K562 (cell line): ENCODE results near the gene TAF1A. TPM values are rescaled to one million over a fixed set of nuclear protein-coding genes. Genes with fewer than 3 reads are reported as not detected.
A peak's percentile ranks its signal among the peaks of the same experiment; 100 is the strongest.

Source experiments
- ATAC-seq: fragments of 200-7000 bp; cut with Tn5 transposase; 3 replicates; pipeline ENCODE4 v1.9.1; 2020; ENCODE audit warnings: moderate library complexity
- BruUV-seq: library from RNA; stranded (reverse); fragments of 400-500 nt; replicated peaks from 2 replicates; lab custom pipeline; 2021; lab: Mats Ljungman, UMichigan
- CTCF ChIA-PET: fragments of 300-600 bp; formaldehyde crosslinking; extraction: SDS; loops from one replicate; lab custom pipeline; 2021; ENCODE audit warnings: low intra/inter-chr PET ratio; lab: Yijun Ruan, JAX
- POLR2A ChIA-PET: fragments of 300-600, 350-650 bp; sonication (Branson Sonifier 250); formaldehyde crosslinking; extraction: SDS; loops from one replicate; lab custom pipeline; 2021; ENCODE audit warnings: antibody characterized with exemption, inconsistent platforms; lab: Yijun Ruan, JAX
- DNase-seq, 4 experiments: peaks; one replicate each; pipeline versions ENCODE4 v3.0.0 to v3.0.0-alpha.2; 2011 to 2018; ENCODE audit warnings: low spot score in 3 of 4, mixed read lengths in 3 of 4; ENCODE audit errors: extremely low read depth in 1 of 4
- FAIRE-seq: peaks from 2 replicates; lab custom pipeline; 2011; peaks lifted over from hg19 to GRCh38; lab: Jason Lieb, UNC
- H2AFZ ChIP-seq: 2 replicates; pipeline ENCODE4 v1.6.0; 2011; ENCODE audit warnings: low read depth, low read length, control low read depth, inconsistent platforms
- H3K27ac ChIP-seq: fragments of 200-600 bp; 3 replicates; pipeline ENCODE4 v1.8.0; 2011; ENCODE audit warnings: low read depth, mild to moderate bottlenecking, control low read depth, inconsistent platforms, low read length, moderate library complexity, mixed read lengths; ENCODE audit errors: extremely low read depth
- H3K27me3 ChIP-seq, 2 experiments: fragments of 300-600 bp in 1 of 2; 2 replicates in 1 of 2; 3 replicates in 1 of 2; pipeline versions ENCODE4 v1.6.0 to v1.8.0; 2011; ENCODE audit warnings: inconsistent platforms in 2 of 2, low read length in 2 of 2, mild to moderate bottlenecking in 1 of 2, mixed read lengths in 1 of 2, moderate library complexity in 1 of 2; ENCODE audit not compliant: control insufficient read depth in 2 of 2, insufficient read depth in 2 of 2
- H3K36me3 ChIP-seq: fragments of 300-600 bp; 3 replicates; pipeline ENCODE4 v1.8.0; 2011; ENCODE audit warnings: mild to moderate bottlenecking, low read length, inconsistent platforms; ENCODE audit not compliant: control insufficient read depth, insufficient read depth
- H3K4me1 ChIP-seq, 2 experiments: fragments of 200-600 bp in 1 of 2; replicated peaks in 1 of 2; 2 replicates in 1 of 2; 3 replicates in 1 of 2; pipeline versions ENCODE4 v1.5.1 to v1.8.0; 2011; ENCODE audit warnings: inconsistent platforms in 2 of 2, low read length in 2 of 2, mild to moderate bottlenecking in 1 of 2, mixed read lengths in 1 of 2, moderate library complexity in 1 of 2; ENCODE audit not compliant: control insufficient read depth in 2 of 2, insufficient read depth in 2 of 2
- H3K4me2 ChIP-seq: 2 replicates; pipeline ENCODE4 v1.6.1; 2011; ENCODE audit warnings: low read length, control low read depth, inconsistent platforms, mixed read lengths; ENCODE audit not compliant: insufficient read depth
- H3K4me3 ChIP-seq: fragments of 200-600 bp; sonication (generic), shearing (Covaris generic); 2 replicates; pipeline ENCODE4 v1.5.1; 2016; ENCODE audit warnings: control low read depth, inconsistent platforms
- H3K79me2 ChIP-seq: fragments of 200-600 bp; 3 replicates; pipeline ENCODE4 v1.8.0; 2011; ENCODE audit warnings: low read length, inconsistent platforms; ENCODE audit not compliant: control insufficient read depth, insufficient read depth
- H3K9ac ChIP-seq, 2 experiments: 2 replicates each; pipeline versions ENCODE4 v1.6.0 to v1.6.1; 2011; ENCODE audit warnings: low read depth in 2 of 2, low read length in 2 of 2, control low read depth in 1 of 2, inconsistent platforms in 1 of 2, mild to moderate bottlenecking in 1 of 2, mixed read lengths in 1 of 2; ENCODE audit not compliant: insufficient read depth in 1 of 2
- H3K9me1 ChIP-seq: one replicate; pipeline ENCODE4 v1.6.0; 2011; ENCODE audit warnings: inconsistent platforms, mild to moderate bottlenecking, low read length, moderate library complexity; ENCODE audit not compliant: control insufficient read depth, insufficient read depth
- H3K9me3 ChIP-seq: replicated peaks from 2 replicates; pipeline ENCODE4 v1.5.1; 2011; ENCODE audit warnings: low read depth, low read length, inconsistent platforms; ENCODE audit not compliant: control insufficient read depth, insufficient read depth
- H4K20me1 ChIP-seq: replicated peaks from 2 replicates; pipeline ENCODE4 v1.6.1; 2011; ENCODE audit warnings: low read length, inconsistent platforms, mixed read lengths; ENCODE audit not compliant: control insufficient read depth, insufficient read depth
- ARID3A ChIP-seq: IDR thresholded peaks from 2 replicates; pipeline ENCODE4 v1.6.1; 2012; ENCODE audit warnings: low read depth, low read length, improper control_type of control experiment, borderline replicate concordance
- ARNT ChIP-seq, 2 experiments: fragments of 450-650 bp; IDR thresholded peaks; 2 replicates each; pipeline ENCODE4 v1.6.1; 2016; ENCODE audit warnings: mild to moderate bottlenecking in 1 of 2
- ATF1 ChIP-seq, 2 experiments: fragments of 450-650 bp in 1 of 2; IDR thresholded peaks; 2 replicates each; pipeline ENCODE4 v1.6.1; 2016; ENCODE audit warnings: missing compliant biosample characterization in 1 of 2, missing genetic modification characterization in 1 of 2
- CLOCK ChIP-seq: fragments of 250-450 bp; sonication (Bioruptor Pico); IDR thresholded peaks from 2 replicates; pipeline ENCODE4 v1.4.0; 2020; ENCODE audit warnings: mild to moderate bottlenecking, moderate library complexity, borderline replicate concordance
- KLF10 ChIP-seq: fragments of 250-450 bp; sonication (Bioruptor Pico); IDR thresholded peaks from 2 replicates; pipeline ENCODE4 v1.6.1; 2021; ENCODE audit warnings: matching md5 sums
- NFIC ChIP-seq: fragments of 450-650 bp; IDR thresholded peaks from 2 replicates; pipeline ENCODE4 v1.6.1; 2017; ENCODE audit warnings: mild to moderate bottlenecking, inconsistent platforms
- NONO ChIP-seq, 2 experiments: fragments of 200-400 bp in 1 of 2; fragments of 450-650 bp in 1 of 2; formaldehyde crosslinking in 1 of 2; IDR thresholded peaks; 2 replicates each; pipeline ENCODE4 v1.6.1; 2017; ENCODE audit warnings: low read depth in 2 of 2, mild to moderate bottlenecking in 2 of 2, moderate library complexity in 2 of 2, low read length in 1 of 2
- TAF15 ChIP-seq: fragments of 200-400 bp; formaldehyde crosslinking; IDR thresholded peaks from 2 replicates; pipeline ENCODE4 v1.6.1; 2017; ENCODE audit warnings: mild to moderate bottlenecking, low read depth, low read length, moderate library complexity
- WGBS: fragments of 100-300 bp; shearing (Covaris generic); methylation state at CpG from one replicate; pipeline ENCODE4 v1.1.6; 2016; ENCODE audit warnings: low coverage, mixed read lengths; ENCODE audit not compliant: insufficient coverage; ENCODE audit errors: missing lambda C conversion rate; 5-methylcytosine and 5-hydroxymethylcytosine counted together
- in situ Hi-C: fragments of 300-500 bp; cut with MboI; formaldehyde crosslinking; loops from 4 replicates; pipeline ENCODE4 v1.15.0; 2018; ENCODE audit warnings: inconsistent platforms, mixed read lengths
- intact Hi-C: fragments of 100-400 bp; cut with micrococcal nuclease; formaldehyde crosslinking; loops from 2 replicates; pipeline ENCODE4 v1.14.2; 2022
- polyA plus RNA-seq, 8 experiments: library from polyadenylated mRNA; depleted of rRNA in 4 of 8; stranded (reverse) in 5 of 8; unstranded in 3 of 8; fragments of >200 nt; fragmentation: Nextera tagmentation in 2 of 8; fragmentation: Illumina TruSeq in 1 of 8; extraction: Ambion mirVana in 2 of 8; extraction: Trizol in 1 of 8; gene quantifications; 2 replicates each; pipeline versions ENCODE4 v1.2.1 to v1.2.3, GENCODE V29; 2011 to 2014; ENCODE audit warnings: inconsistent platforms in 1 of 8, missing spikeins in 1 of 8
- total RNA-seq, 7 experiments: library from RNA; depleted of rRNA in 6 of 7; stranded (reverse); fragments of >200 nt in 6 of 7; fragmentation: Illumina TruSeq in 2 of 7; extraction: Trizol in 2 of 7; gene quantifications; 2 replicates each; pipeline versions ENCODE4 v1.2.1 to v1.2.3, GENCODE V29; 2011 to 2021; ENCODE audit warnings: low replicate concordance in 1 of 7

Gene TAF1A
- total and polyA plus RNA-seq, 9 of the 15 experiments (the other 6 are each of a cell fraction or from before 2014, with no cell fraction given), result 17.8 to 36.8 (median 25.3) TPM

GRCh38 chr1:222557148-222557547, 32.6 kb downstream of the TAF1A start:
- no peak overlapping the region for H3K27ac ChIP-seq
- H3K4me1 ChIP-seq, result no peaks in the 10 kb centered on the region
- H3K9me1 ChIP-seq, result no peaks in the 10 kb centered on the region
- H3K79me2 ChIP-seq, result no peaks in the 10 kb centered on the region
- ChIA-PET POLR2A (interaction anchor here (0.9 to 1.2 kb wide), 2 partner anchors 16 to 22 kb away, joined by 3 read pairs; no protein-coding TSS in a partner anchor), CTCF (no interaction called here)
- H2AFZ ChIP-seq, result no peak overlapping the region
- no peaks in the 10 kb centered on the region for H3K27me3 ChIP-seq
- in situ Hi-C loops (no loop called here), intact Hi-C loops (no loop called here)
- H3K36me3 ChIP-seq, result peaks cover 62% of the 10 kb centered on the region
- H3K9ac ChIP-seq, result no peak overlapping the region
- FAIRE-seq, result no peak
- H3K9me3 ChIP-seq, result no peaks in the 10 kb centered on the region
- 80% methylated on average over 6 of the region's 6 CpGs for WGBS
- no peaks in the 10 kb centered on the region for H4K20me1 ChIP-seq
- no peak overlapping the region for H3K4me2 ChIP-seq
- BruUV-seq, result no TSS peak
- no peak overlapping the region for H3K4me3 ChIP-seq
- no peak for TF ChIP-seq ARID3A
- no peak for TF ChIP-seq NONO (IDR thresholded peaks at IDR 0.05; ENCODE audit: low read depth in 2 of 2, low read length in 1 of 2)
- no peak for TF ChIP-seq TAF15
- TF ChIP-seq CLOCK, result no peak
- TF ChIP-seq ARNT (IDR thresholded peaks at IDR 0.05), result no peak
- TF ChIP-seq NFIC, result peak; percentile 71
- TF ChIP-seq ATF1 (CRISPR knock-in tag; IDR thresholded peaks at IDR 0.05), result no peak
- TF ChIP-seq ATF1 (tag; IDR thresholded peaks at IDR 0.05), result no peak
- no peak for TF ChIP-seq KLF10 (CRISPR knock-in tag)
- no peak for DNase-seq
- ATAC-seq, result no peak
